T-helper 2 cell treated with Interferon-gamma antibody and Interleukin-4, amounts not matched to agents 5 μg/mL and 100 μg/mL, for 36 hours (primary cell): ENCODE results near the gene CNDP1.

Experiments
- DNase-seq: peaks from one replicate; pipeline ENCODE4 v3.0.0; 2021; ENCODE audit warnings: low spot score
- H3K27ac Mint-ChIP-seq: one replicate; pipeline ENCODE4 v1.8.0; 2021; ENCODE audit warnings: mild to moderate bottlenecking, mixed read lengths
- H3K27me3 Mint-ChIP-seq: one replicate; pipeline ENCODE4 v1.8.0; 2021; ENCODE audit warnings: low read depth, mixed read lengths
- H3K36me3 Mint-ChIP-seq: one replicate; pipeline ENCODE4 v1.8.0; 2021; ENCODE audit warnings: low read depth, mixed read lengths
- H3K4me1 Mint-ChIP-seq: one replicate; pipeline ENCODE4 v1.8.0; 2021; ENCODE audit warnings: low read depth, mixed read lengths
- H3K4me3 Mint-ChIP-seq: one replicate; pipeline ENCODE4 v1.8.0; 2022; ENCODE audit warnings: mild to moderate bottlenecking, moderate library complexity, mixed read lengths
- H3K9me3 Mint-ChIP-seq: one replicate; pipeline ENCODE4 v1.8.0; 2021; ENCODE audit warnings: mixed read lengths

CNDP1 gene

DNA sequence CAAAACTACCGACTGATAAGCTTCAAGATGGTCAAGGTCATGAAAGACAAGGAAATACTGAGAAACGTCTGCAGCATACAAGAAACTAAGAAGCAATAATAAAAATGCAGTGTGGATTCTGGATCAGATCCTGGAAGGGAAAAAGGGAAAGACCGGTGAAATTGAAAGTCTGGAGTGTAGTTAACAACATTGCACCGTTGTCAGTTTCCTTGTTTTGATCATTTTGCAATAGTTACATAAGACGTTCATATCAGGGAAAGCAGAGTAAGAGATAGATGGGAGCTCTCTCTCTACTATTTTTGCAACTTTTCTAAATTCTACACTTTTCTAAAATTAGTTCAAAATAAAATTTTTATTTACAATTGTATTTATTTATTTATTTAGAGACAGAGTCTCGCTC is 48.3 kb downstream of the CNDP1 start:
- peaks cover 17% of the 10 kb centered on the region for H3K27me3 Mint-ChIP-seq
- no peak overlapping the region for H3K4me3 Mint-ChIP-seq
- H3K9me3 Mint-ChIP-seq, result no peaks in the 10 kb centered on the region
- H3K36me3 Mint-ChIP-seq, result no peaks in the 10 kb centered on the region
- DNase-seq, result no peak
- no peaks in the 10 kb centered on the region for H3K4me1 Mint-ChIP-seq
- no peak overlapping the region for H3K27ac Mint-ChIP-seq

DNA sequence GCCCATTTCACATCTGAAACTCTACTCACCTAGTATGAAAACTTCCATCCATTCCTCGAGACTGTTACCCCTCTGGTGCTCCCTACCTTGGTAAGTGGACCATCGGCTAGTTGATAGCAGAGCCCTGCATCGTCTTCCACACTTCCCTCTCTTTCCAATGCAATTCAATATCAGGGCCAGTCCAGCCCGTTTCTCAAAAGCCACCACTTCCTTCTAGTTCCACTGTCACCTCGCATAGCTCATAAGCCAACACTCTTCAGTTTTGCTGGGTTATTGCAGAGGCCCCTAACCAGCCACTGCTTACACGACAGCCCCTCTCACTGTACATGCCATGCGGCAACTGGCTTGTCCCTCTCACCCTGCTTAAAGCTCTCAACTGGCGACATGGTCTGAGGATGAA is 53.1 kb downstream of the CNDP1 start:
- Mint-ChIP-seq H3K36me3 (peaks cover under 1% of the 10 kb centered on the region), H3K9me3 (no peaks in the 10 kb centered on the region), H3K4me1 (peaks cover 3% of the 10 kb centered on the region), H3K27ac (no peak overlapping the region), H3K27me3 (peaks cover 8% of the 10 kb centered on the region), H3K4me3 (no peak overlapping the region)
- DNase-seq, result no peak

DNA sequence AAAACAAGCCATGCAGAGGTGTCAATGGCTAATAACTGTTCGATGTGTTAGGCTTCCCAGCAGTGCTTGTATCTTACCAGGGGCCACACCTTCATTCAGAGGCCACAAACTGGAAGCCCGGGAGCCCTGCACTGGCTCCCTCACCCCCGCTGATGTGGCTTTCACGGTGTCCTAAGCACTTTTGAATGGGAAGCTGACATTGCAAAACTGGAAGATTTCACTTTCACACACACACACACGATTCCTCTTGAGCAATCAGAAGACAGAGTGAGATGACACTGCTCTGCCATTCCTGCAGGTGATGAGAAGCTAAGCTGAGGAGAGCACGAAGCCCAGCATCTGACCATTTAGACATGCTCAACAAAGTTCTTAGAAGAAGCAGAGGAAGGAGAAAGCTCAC is 54.7 kb downstream of the CNDP1 start:
- H3K27me3 Mint-ChIP-seq, result peaks cover 5% of the 10 kb centered on the region
- peaks cover 7% of the 10 kb centered on the region for H3K4me1 Mint-ChIP-seq
- DNase-seq, result no peak
- peaks cover 15% of the 10 kb centered on the region for H3K36me3 Mint-ChIP-seq
- no peak overlapping the region for H3K4me3 Mint-ChIP-seq
- H3K27ac Mint-ChIP-seq, result no peak overlapping the region
- H3K9me3 Mint-ChIP-seq, result no peaks in the 10 kb centered on the region

GRCh38 chr18:74589811-74590210 is 55.5 kb downstream of the CNDP1 start:
- peaks cover 21% of the 10 kb centered on the region for H3K36me3 Mint-ChIP-seq
- peaks cover 10% of the 10 kb centered on the region for H3K4me1 Mint-ChIP-seq
- peaks cover 4% of the 10 kb centered on the region for H3K27me3 Mint-ChIP-seq
- H3K9me3 Mint-ChIP-seq, result no peaks in the 10 kb centered on the region
- H3K4me3 Mint-ChIP-seq, result no peak overlapping the region
- no peak for DNase-seq
- H3K27ac Mint-ChIP-seq, result no peak overlapping the region

DNA sequence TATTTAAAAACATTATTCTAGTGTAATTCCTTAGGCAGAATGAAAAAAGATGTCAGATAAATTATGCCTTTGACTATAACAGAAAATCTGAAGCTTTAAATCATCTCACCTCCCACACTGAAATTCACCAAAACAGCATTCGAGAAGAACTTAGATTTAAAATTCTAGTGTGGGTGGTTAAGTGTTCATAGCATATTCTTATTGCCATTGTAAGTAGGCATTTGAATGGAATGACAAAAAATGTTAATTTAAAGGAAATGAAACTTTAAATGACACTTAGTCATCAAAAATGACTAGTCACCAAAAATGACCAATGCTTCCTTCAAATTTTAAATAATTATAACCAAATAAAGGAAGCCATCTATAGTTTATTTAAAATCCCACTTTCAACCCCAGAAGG is 56.4 kb downstream of the CNDP1 start:
- Mint-ChIP-seq H3K4me1 (peaks cover 17% of the 10 kb centered on the region), H3K9me3 (no peaks in the 10 kb centered on the region), H3K27me3 (peaks cover 2% of the 10 kb centered on the region), H3K4me3 (no peak overlapping the region), H3K36me3 (peaks cover 30% of the 10 kb centered on the region), H3K27ac (no peak overlapping the region)
- no peak for DNase-seq

DNA sequence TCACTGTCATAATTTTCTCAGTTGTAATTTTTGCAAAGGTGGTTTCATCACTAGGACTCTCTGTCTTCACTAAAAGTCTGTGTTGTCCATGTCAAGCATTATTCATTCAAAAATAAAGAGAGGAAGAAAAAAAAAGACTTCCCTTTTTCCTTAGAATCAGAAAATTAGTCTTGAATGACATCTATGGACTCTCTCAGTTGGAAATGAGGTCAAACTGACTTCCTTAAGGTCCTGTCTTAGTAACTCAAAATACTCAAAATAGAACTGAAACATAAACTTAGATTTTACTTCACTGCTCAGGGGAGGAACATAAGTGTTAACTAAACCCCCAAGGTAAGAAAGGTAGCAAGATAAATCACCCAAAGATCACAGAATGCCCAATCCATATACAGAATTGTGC is 61.1 kb downstream of the CNDP1 start:
- Mint-ChIP-seq H3K4me3 (peak overlapping the region; percentile 79), H3K4me1 (peaks cover 26% of the 10 kb centered on the region), H3K9me3 (no peaks in the 10 kb centered on the region), H3K27me3 (no peaks in the 10 kb centered on the region), H3K27ac (peak overlapping the region; percentile 73), H3K36me3 (peaks cover 41% of the 10 kb centered on the region)
- DNase-seq, result no peak

DNA sequence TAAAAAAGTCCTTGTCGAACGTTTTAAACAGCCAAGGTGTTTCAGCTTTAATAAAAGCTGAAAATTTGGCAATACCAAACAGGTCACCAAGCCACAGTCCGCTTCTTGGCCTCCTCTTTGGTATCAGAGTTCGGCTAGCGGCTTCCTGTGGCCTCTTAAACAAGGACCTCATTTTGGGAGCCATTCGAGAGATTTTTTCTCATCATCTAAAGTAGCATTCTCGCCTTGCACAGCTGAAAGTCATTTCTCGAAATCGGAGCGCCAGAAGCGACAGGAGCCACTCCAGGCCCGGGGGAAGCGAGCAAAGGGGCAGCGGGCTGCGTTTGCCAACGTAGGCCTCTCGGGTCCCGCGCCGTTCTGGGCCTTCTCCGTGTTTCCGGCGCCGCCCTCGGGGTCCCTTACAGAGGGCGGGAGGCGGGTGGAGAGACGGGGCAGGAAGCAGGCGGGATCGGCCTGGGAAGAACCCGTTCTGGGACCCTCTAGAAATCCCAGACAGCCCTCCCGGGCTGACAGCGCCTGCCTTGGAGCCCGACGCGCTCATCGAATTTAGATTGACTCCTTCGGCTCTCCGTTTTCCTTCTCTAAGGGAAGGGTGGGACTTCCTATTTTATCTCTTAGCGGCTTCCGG is 62.8 kb downstream of the CNDP1 start:
- Mint-ChIP-seq H3K27me3 (no peaks in the 10 kb centered on the region), H3K4me1 (peaks cover 33% of the 10 kb centered on the region), H3K4me3 (peak overlapping the region; percentile 96), H3K27ac (peak overlapping the region; percentile 94), H3K9me3 (no peaks in the 10 kb centered on the region), H3K36me3 (peaks cover 46% of the 10 kb centered on the region)
- DNase-seq, result peak; percentile 69

- DNase-seq, result peak; percentile 86
- peaks cover 41% of the 10 kb centered on the region for H3K36me3 Mint-ChIP-seq
- H3K4me3 Mint-ChIP-seq, result peak within 1 kb of the TSS; percentile 96
- H3K27me3 Mint-ChIP-seq, result no peaks in the 10 kb centered on the region
- H3K4me1 Mint-ChIP-seq, result peaks cover 32% of the 10 kb centered on the region
- H3K27ac Mint-ChIP-seq, result peak within 1 kb of the TSS; percentile 94
- H3K9me3 Mint-ChIP-seq, result no peaks in the 10 kb centered on the region
These were observed 63.5 kb downstream of the CNDP1 start, which contains the start of gene ZNF407 for GRCh38 chr18:74597662-74598349. TSS of gene ZNF407 (plus strand) at chr18:74597870. CDS start at chr18:74631020, 33,150 bp downstream.

GRCh38 chr18:74598350-74599001 is 64.2 kb downstream of the CNDP1 start:
- Mint-ChIP-seq H3K36me3 (peaks cover 36% of the 10 kb centered on the region), H3K9me3 (no peaks in the 10 kb centered on the region), H3K27me3 (no peaks in the 10 kb centered on the region), H3K27ac (peak overlapping the region; percentile 94), H3K4me3 (peak overlapping the region; percentile 96), H3K4me1 (peaks cover 31% of the 10 kb centered on the region)
- DNase-seq, result peak; percentile 74

- DNase-seq, result no peak
- Mint-ChIP-seq H3K27me3 (no peaks in the 10 kb centered on the region), H3K27ac (no peak overlapping the region), H3K4me3 (no peak overlapping the region), H3K9me3 (no peaks in the 10 kb centered on the region), H3K36me3 (peaks cover 8% of the 10 kb centered on the region), H3K4me1 (peaks cover 11% of the 10 kb centered on the region)
These were observed 70.1 kb downstream of the CNDP1 start for GRCh38 chr18:74604361-74604760.

GRCh38 chr18:74604774-74605173 is 70.5 kb downstream of the CNDP1 start:
- Mint-ChIP-seq H3K4me1 (peaks cover 10% of the 10 kb centered on the region), H3K27ac (no peak overlapping the region), H3K4me3 (no peak overlapping the region), H3K36me3 (peaks cover 8% of the 10 kb centered on the region), H3K9me3 (no peaks in the 10 kb centered on the region), H3K27me3 (no peaks in the 10 kb centered on the region)
- no peak for DNase-seq

DNA sequence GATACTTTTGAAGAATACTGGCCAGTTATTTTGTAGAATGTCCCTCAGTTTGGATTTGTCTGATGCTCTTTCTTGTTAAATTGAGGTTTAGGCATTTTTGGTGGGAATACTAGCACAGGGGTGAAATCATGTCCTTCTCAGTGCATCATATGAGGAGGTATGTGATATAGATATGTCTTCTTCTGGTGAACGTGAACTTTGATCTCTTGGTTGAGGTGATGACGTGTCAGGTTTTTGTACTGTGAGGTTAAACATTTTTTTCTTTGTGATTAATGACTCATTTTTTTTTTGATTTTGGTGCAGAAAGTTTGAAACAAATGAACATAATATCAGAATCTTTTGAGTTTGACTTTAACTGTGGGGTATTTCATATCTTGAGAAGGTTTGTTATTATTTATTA is 74.4 kb downstream of the CNDP1 start:
- Mint-ChIP-seq H3K9me3 (no peaks in the 10 kb centered on the region), H3K27ac (no peak overlapping the region), H3K4me3 (no peak overlapping the region), H3K36me3 (no peaks in the 10 kb centered on the region), H3K4me1 (peaks cover 12% of the 10 kb centered on the region), H3K27me3 (no peaks in the 10 kb centered on the region)
- no peak for DNase-seq

DNA sequence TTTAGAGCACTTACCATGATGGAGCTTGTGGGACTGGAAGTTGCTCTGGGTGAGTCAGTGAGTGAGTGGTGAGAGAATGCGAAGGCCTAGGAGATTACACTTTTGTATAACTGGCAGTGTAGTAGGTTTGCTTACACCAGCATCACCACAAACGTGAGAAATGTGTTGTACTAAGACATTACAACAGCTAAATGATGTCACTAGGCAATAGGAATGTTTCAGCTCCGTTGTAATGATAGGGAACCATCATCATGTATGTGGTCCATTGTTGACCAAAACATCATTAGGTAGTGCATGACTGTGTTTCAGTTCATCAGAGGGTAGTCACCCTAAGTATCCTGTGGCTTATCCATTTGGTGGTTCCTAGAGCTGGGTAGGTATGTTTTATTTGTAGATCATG is 75.2 kb downstream of the CNDP1 start:
- no peaks in the 10 kb centered on the region for H3K27me3 Mint-ChIP-seq
- H3K4me3 Mint-ChIP-seq, result no peak overlapping the region
- no peaks in the 10 kb centered on the region for H3K36me3 Mint-ChIP-seq
- H3K4me1 Mint-ChIP-seq, result peaks cover 12% of the 10 kb centered on the region
- DNase-seq, result no peak
- no peaks in the 10 kb centered on the region for H3K9me3 Mint-ChIP-seq
- no peak overlapping the region for H3K27ac Mint-ChIP-seq

GRCh38 chr18:74610051-74610615 is 75.8 kb downstream of the CNDP1 start:
- Mint-ChIP-seq H3K9me3 (no peaks in the 10 kb centered on the region), H3K4me3 (no peak overlapping the region), H3K27me3 (no peaks in the 10 kb centered on the region), H3K36me3 (no peaks in the 10 kb centered on the region), H3K27ac (no peak overlapping the region), H3K4me1 (peaks cover 12% of the 10 kb centered on the region)
- no peak for DNase-seq
